Panc1 (cell line): ENCODE results near the gene OR2J1. TPM values are rescaled to one million over a fixed set of nuclear protein-coding genes. Genes with fewer than 3 reads are reported as not detected.

Experiments used
- ATAC-seq: fragments of 200-7000 bp; cut with Tn5 transposase; 2 replicates; pipeline ENCODE4 v1.9.1; 2020; ENCODE audit warnings: mild to moderate bottlenecking, moderate library complexity
- BruUV-seq: library from RNA; stranded (reverse); fragments of 400-500 nt; replicated peaks from 2 replicates; lab custom pipeline; 2021; lab: Mats Ljungman, UMichigan
- CTCF ChIA-PET: fragments of 300-600 bp; sonication (Branson Sonifier 250); formaldehyde crosslinking; loops from one replicate; lab custom pipeline; 2022; ENCODE audit warnings: antibody characterized with exemption; lab: Charles Lee
- POLR2A ChIA-PET: fragments of 300-600 bp; sonication (Branson Sonifier 250); formaldehyde crosslinking; loops from one replicate; lab custom pipeline; 2022; ENCODE audit warnings: antibody characterized with exemption; lab: Charles Lee
- DNase-seq: peaks from one replicate; pipeline ENCODE4 v3.0.0-alpha.2; 2010; ENCODE audit warnings: low read depth, low spot score
- H3K27ac ChIP-seq: 2 replicates; pipeline ENCODE4 v1.5.1; 2011; ENCODE audit warnings: mild to moderate bottlenecking, low read length, inconsistent platforms
- H3K27me3 ChIP-seq: fragments of 200-500 bp; sonication (Bioruptor generic); 2 replicates; pipeline ENCODE4 v1.6.0; 2014; ENCODE audit warnings: low read length, inconsistent platforms; ENCODE audit not compliant: control insufficient read depth, insufficient read depth
- H3K36me3 ChIP-seq: fragments of 200-500 bp; sonication (Bioruptor generic); 2 replicates; pipeline ENCODE4 v1.5.1; 2014; ENCODE audit warnings: inconsistent platforms, mild to moderate bottlenecking, low read length, moderate library complexity; ENCODE audit not compliant: control insufficient read depth, insufficient read depth
- H3K4me1 ChIP-seq: 2 replicates; pipeline ENCODE4 v1.5.1; 2011; ENCODE audit warnings: inconsistent platforms, mild to moderate bottlenecking, low read length, moderate library complexity; ENCODE audit not compliant: control insufficient read depth, insufficient read depth
- H3K4me3 ChIP-seq, 2 experiments: 2 replicates each; pipeline ENCODE4 v1.5.1; 2011 to 2012; ENCODE audit warnings: low read depth in 2 of 2, low read length in 2 of 2, mild to moderate bottlenecking in 2 of 2, inconsistent platforms in 1 of 2, moderate library complexity in 1 of 2
- H3K9me3 ChIP-seq: fragments of 200-500 bp; sonication (Bioruptor generic); 2 replicates; pipeline ENCODE4 v1.5.1; 2014; ENCODE audit warnings: low read depth, mild to moderate bottlenecking, inconsistent platforms, low read length, moderate library complexity; ENCODE audit not compliant: control insufficient read depth, insufficient read depth
- CTCF ChIP-seq: fragments of 450-650 bp; IDR thresholded peaks from 2 replicates; pipeline ENCODE4 v1.5.1; 2017; ENCODE audit warnings: mild to moderate bottlenecking
- POLR2AphosphoS5 ChIP-seq: IDR thresholded peaks from 2 replicates; pipeline ENCODE4 v1.6.1; 2012; ENCODE audit warnings: mild to moderate bottlenecking, low read depth, low read length, moderate library complexity
- SIN3A ChIP-seq: IDR thresholded peaks from 2 replicates; pipeline ENCODE4 v1.6.1; 2012; ENCODE audit warnings: low read depth, mild to moderate bottlenecking, low read length, moderate library complexity, borderline replicate concordance; ENCODE audit not compliant: insufficient read depth
- TCF7L2 ChIP-seq: IDR thresholded peaks from 2 replicates; pipeline ENCODE4 v1.6.1; 2011; ENCODE audit warnings: mild to moderate bottlenecking, low read depth, low read length, inconsistent platforms
- in situ Hi-C: cut with HindIII; loops from 2 replicates; pipeline ENCODE4 v1.10.0; 2016; ENCODE audit warnings: low sequenced_read_pairs, low pct_unique_long_range_greater_than_20kb
- intact Hi-C: fragments of 100-400 bp; cut with micrococcal nuclease; formaldehyde crosslinking; loops from one replicate; pipeline ENCODE4 v1.10.0; 2022; ENCODE audit not compliant: unreplicated experiment
- total RNA-seq: library from RNA; stranded (reverse); gene quantifications from one replicate; pipeline ENCODE4 v1.2.1, GENCODE V29; 2021; ENCODE audit not compliant: unreplicated experiment
- TF ChIP-seq, protein P1 (sequence below), 2 experiments: IDR thresholded peaks; 2 replicates each; pipeline ENCODE4 v1.6.1; 2011 to 2012; ENCODE audit warnings: low read depth in 2 of 2, control low read depth in 1 of 2, low read length in 1 of 2, mild to moderate bottlenecking in 1 of 2, moderate library complexity in 1 of 2; ENCODE audit not compliant: insufficient read depth in 1 of 2

Gene OR2J1
- total RNA-seq, 1 experiment from 2014 or later, result not detected

- Histone ChIP-seq H3K4me1 (no peaks in the 10 kb centered on the region), H3K27ac (no peak within 1 kb of the TSS), H3K27me3 (no peaks in the 10 kb centered on the region), H3K36me3 (no peaks in the 10 kb centered on the region), H3K9me3 (no peaks in the 10 kb centered on the region), H3K4me3 (no peak within 1 kb of the TSS)
- ATAC-seq (no peak), DNase-seq (no peak)
- no peak for TF ChIP-seq POLR2AphosphoS5
- no peak for TF ChIP-seq TCF7L2
- TF ChIP-seq CTCF, result no peak
- no peak for TF ChIP-seq SIN3A
- TF ChIP-seq, protein P1, sequence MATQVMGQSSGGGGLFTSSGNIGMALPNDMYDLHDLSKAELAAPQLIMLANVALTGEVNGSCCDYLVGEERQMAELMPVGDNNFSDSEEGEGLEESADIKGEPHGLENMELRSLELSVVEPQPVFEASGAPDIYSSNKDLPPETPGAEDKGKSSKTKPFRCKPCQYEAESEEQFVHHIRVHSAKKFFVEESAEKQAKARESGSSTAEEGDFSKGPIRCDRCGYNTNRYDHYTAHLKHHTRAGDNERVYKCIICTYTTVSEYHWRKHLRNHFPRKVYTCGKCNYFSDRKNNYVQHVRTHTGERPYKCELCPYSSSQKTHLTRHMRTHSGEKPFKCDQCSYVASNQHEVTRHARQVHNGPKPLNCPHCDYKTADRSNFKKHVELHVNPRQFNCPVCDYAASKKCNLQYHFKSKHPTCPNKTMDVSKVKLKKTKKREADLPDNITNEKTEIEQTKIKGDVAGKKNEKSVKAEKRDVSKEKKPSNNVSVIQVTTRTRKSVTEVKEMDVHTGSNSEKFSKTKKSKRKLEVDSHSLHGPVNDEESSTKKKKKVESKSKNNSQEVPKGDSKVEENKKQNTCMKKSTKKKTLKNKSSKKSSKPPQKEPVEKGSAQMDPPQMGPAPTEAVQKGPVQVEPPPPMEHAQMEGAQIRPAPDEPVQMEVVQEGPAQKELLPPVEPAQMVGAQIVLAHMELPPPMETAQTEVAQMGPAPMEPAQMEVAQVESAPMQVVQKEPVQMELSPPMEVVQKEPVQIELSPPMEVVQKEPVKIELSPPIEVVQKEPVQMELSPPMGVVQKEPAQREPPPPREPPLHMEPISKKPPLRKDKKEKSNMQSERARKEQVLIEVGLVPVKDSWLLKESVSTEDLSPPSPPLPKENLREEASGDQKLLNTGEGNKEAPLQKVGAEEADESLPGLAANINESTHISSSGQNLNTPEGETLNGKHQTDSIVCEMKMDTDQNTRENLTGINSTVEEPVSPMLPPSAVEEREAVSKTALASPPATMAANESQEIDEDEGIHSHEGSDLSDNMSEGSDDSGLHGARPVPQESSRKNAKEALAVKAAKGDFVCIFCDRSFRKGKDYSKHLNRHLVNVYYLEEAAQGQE (IDR thresholded peaks at IDR 0.05; ENCODE audit: insufficient read depth in 1 of 2, low read depth in 2 of 2, low read length in 1 of 2), result no peak
- intact Hi-C loops, result no loop called here
- in situ Hi-C loops, result no loop called here
- BruUV-seq, result no TSS peak
- POLR2A ChIA-PET, result no interaction called here
- CTCF ChIA-PET, result no interaction called here
These were observed 12.1 kb upstream of the OR2J1 start, which contains the start of gene OR2B3 for GRCh38 chr6:29087213-29087612. Gene OR2B3, minus strand, starts transcription at chr6:29087313. Its CDS starts 65 bp downstream, at chr6:29087248.

DNA sequence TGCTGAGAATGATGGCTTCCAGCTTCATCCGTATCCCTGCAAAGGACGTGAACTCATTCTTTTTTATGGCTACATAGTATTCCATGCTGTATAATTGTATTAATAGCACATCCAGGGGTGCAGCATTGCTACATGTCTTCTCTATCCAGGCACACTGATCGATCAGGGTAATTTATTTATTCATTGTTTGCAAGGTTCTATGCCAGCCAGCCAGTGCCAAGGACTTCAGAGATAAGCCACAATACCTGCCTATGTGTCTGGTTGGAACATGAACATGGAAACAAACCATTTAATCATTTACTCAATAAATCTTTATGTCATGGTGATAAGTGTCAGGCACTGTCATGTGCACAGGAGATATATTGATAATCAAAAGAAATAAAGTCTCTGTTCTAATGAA, 6.3 kb upstream of the OR2J1 start:
- no peaks in the 10 kb centered on the region for H3K36me3 ChIP-seq
- intact Hi-C loops, result no loop called here
- no peaks in the 10 kb centered on the region for H3K9me3 ChIP-seq
- no peaks in the 10 kb centered on the region for H3K27me3 ChIP-seq
- no peaks in the 10 kb centered on the region for H3K4me1 ChIP-seq
- no peak for ATAC-seq
- no peak overlapping the region for H3K27ac ChIP-seq
- in situ Hi-C loops, result no loop called here
- no peak overlapping the region for H3K4me3 ChIP-seq
- ChIA-PET CTCF (no interaction called here), POLR2A (no interaction called here)
- TF ChIP-seq, protein P1 (IDR thresholded peaks at IDR 0.05; ENCODE audit: insufficient read depth in 1 of 2, low read depth in 2 of 2, low read length in 1 of 2), result no peak
- TF ChIP-seq POLR2AphosphoS5, result no peak
- TF ChIP-seq TCF7L2, result no peak
- TF ChIP-seq CTCF, result no peak
- no peak for TF ChIP-seq SIN3A
- no TSS peak for BruUV-seq
- DNase-seq, result no peak
